GM21367 (cell line): Measurements from ENCODE around the gene FAM180A.
"Not testable (repeated sequence)": the region's sequence is repeated elsewhere in the genome, so short reads cannot be mapped to it uniquely, and the experiment has no call there.

ENCODE experiments used
- ATAC-seq: cut with Tn5 transposase; IDR thresholded peaks from one replicate; pipeline ENCODE4 v1.9.1; 2021; ENCODE audit not compliant: unreplicated experiment

FAM180A gene

GRCh38 chr7:135715055-135715522, 33.5 kb downstream of the FAM180A start:
- no peak for ATAC-seq

GRCh38 chr7:135714534-135715009, 34.0 kb downstream of the FAM180A start:
- no peak for ATAC-seq

- no peak for ATAC-seq
Observed at GRCh38 chr7:135713836-135714470, 34.7 kb downstream of the FAM180A start.

GRCh38 chr7:135712796-135713195, 35.8 kb downstream of the FAM180A start:
- no peak for ATAC-seq

GRCh38 chr7:135712182-135712782, 36.3 kb downstream of the FAM180A start:
- no peak for ATAC-seq

- no peak for ATAC-seq
Observed at GRCh38 chr7:135711139-135711469, 37.5 kb downstream of the FAM180A start.

GRCh38 chr7:135710417-135711138, 38.0 kb downstream of the FAM180A start:
- ATAC-seq: no peak

GRCh38 chr7:135709508-135709907, 39.1 kb downstream of the FAM180A start:
- ATAC-seq: no peak

- ATAC-seq: no peak
Observed at GRCh38 chr7:135708041-135708440, 40.6 kb downstream of the FAM180A start.

GRCh38 chr7:135707570-135707966, 41.0 kb downstream of the FAM180A start:
- ATAC-seq: no peak

- no peak for ATAC-seq
Observed at GRCh38 chr7:135706858-135707569, 41.6 kb downstream of the FAM180A start.

GRCh38 chr7:135706038-135706742, 42.4 kb downstream of the FAM180A start:
- ATAC-seq: no peak

GRCh38 chr7:135704698-135705097, 43.9 kb downstream of the FAM180A start:
- no peak for ATAC-seq

- no peak for ATAC-seq
Observed at GRCh38 chr7:135704074-135704473, 44.5 kb downstream of the FAM180A start.

- ATAC-seq: no peak
Observed at GRCh38 chr7:135697276-135698049, 51.1 kb downstream of the FAM180A start.

GRCh38 chr7:135693558-135693957, 55.1 kb downstream of the FAM180A start:
- no peak for ATAC-seq

- ATAC-seq: not testable (repeated sequence)
Observed at GRCh38 chr7:135692606-135693005, 56.0 kb downstream of the FAM180A start.

- ATAC-seq: no peak
Observed at GRCh38 chr7:135692055-135692454, 56.6 kb downstream of the FAM180A start.

GRCh38 chr7:135690566-135690965, 58.0 kb downstream of the FAM180A start:
- no peak for ATAC-seq

GRCh38 chr7:135687466-135687865, 61.1 kb downstream of the FAM180A start:
- ATAC-seq: no peak
